Lower leg skin (tissue), 4 donors: ENCODE data around the gene CFAP410. TPM values are rescaled to one million over a fixed set of nuclear protein-coding genes. Genes with fewer than 3 reads are reported as not detected.

Source experiments
- DNase-seq, 2 donors: peaks; one replicate each; pipeline ENCODE4 v3.0.0-alpha.2; 2019; ENCODE audit warnings: low spot score in 2 of 2
- H3K4me3 ChIP-seq: fragments of 200-600 bp; sonication (generic); 2 replicates; pipeline ENCODE4 v1.5.1; 2017; ENCODE audit warnings: mild to moderate bottlenecking, low read depth; ENCODE audit not compliant: poor library complexity, severe bottlenecking
- CTCF ChIP-seq, 3 donors: fragments of 450-650 bp; IDR thresholded peaks; one replicate each; pipeline ENCODE4 v1.5.1; 2016; ENCODE audit warnings: antibody characterized with exemption in 3 of 3, mild to moderate bottlenecking in 3 of 3, moderate library complexity in 2 of 3
- POLR2A ChIP-seq, 2 donors: fragments of 450-650 bp; IDR thresholded peaks; one replicate each; pipeline ENCODE4 v1.6.1; 2016 to 2017; ENCODE audit warnings: antibody characterized with exemption in 2 of 2, mild to moderate bottlenecking in 1 of 2, moderate library complexity in 1 of 2
- WGBS, 2 donors: methylation state at CpG; one replicate each; pipeline ENCODE4 v1.1.5; 2018; 5-methylcytosine and 5-hydroxymethylcytosine counted together
- intact Hi-C: fragments of 100-400 bp; cut with DNase I; formaldehyde crosslinking; loops from one replicate; pipeline ENCODE4 v1.15.0; 2023; ENCODE audit warnings: low total_unique reads
- total RNA-seq, 4 donors: library from RNA; depleted of rRNA; stranded (reverse); fragments of >200 nt; gene quantifications; one replicate each; pipeline ENCODE4 v1.1.0, GENCODE V29; 2016

CFAP410 gene
- total RNA-seq, 4 donors from 2014 or later: 21.3 to 40.1 (median 25.2) TPM

GRCh38 chr21:44360159-44360558, 21.0 kb upstream of the CFAP410 start:
- WGBS, 2 donors: 26 to 35% methylated on average over 8 of the region's 8 CpGs
- H3K4me3 ChIP-seq: no peak overlapping the region
- DNase-seq: no peak

GRCh38 chr21:44359396-44359795, 20.2 kb upstream of the CFAP410 start:
- intact Hi-C loops: no loop called here
- DNase-seq: no peak
- TF ChIP-seq CTCF (IDR thresholded peaks at IDR 0.05) (no peak), POLR2A (IDR thresholded peaks at IDR 0.05) (no peak)
- WGBS, 2 donors: 80 to 81% methylated on average over 8 of the region's 8 CpGs
- H3K4me3 ChIP-seq: no peak overlapping the region

More at GRCh38 chr21:44360159-44360558, 21.0 kb upstream of the CFAP410 start:
- intact Hi-C loops: no loop called here
- no peak for TF ChIP-seq POLR2A (IDR thresholded peaks at IDR 0.05)
- no peak for TF ChIP-seq CTCF (IDR thresholded peaks at IDR 0.05)

GRCh38 chr21:44357064-44357837, 18.1 kb upstream of the CFAP410 start:
- DNase-seq: no peak
- no peak overlapping the region for H3K4me3 ChIP-seq
- intact Hi-C loops: no loop called here
- 75 to 96% methylated on average over 13 to 17 of the region's 21 CpGs for WGBS, 2 donors
- TF ChIP-seq CTCF (IDR thresholded peaks at IDR 0.05) (no peak), POLR2A (IDR thresholded peaks at IDR 0.05) (no peak)

GRCh38 chr21:44356636-44357035, 17.4 kb upstream of the CFAP410 start:
- intact Hi-C loops: no loop called here
- TF ChIP-seq CTCF (IDR thresholded peaks at IDR 0.05) (no peak), POLR2A (IDR thresholded peaks at IDR 0.05) (no peak)
- DNase-seq: no peak
- WGBS, 2 donors: 77 to 84% methylated on average over 6 of the region's 6 CpGs
- H3K4me3 ChIP-seq: no peak overlapping the region

GRCh38 chr21:44356160-44356559, 17.0 kb upstream of the CFAP410 start:
- intact Hi-C loops: no loop called here
- no peak overlapping the region for H3K4me3 ChIP-seq
- DNase-seq: no peak
- WGBS, 2 donors: 87 to 88% methylated on average over 11 of the region's 11 CpGs
- TF ChIP-seq CTCF (IDR thresholded peaks at IDR 0.05) (no peak), POLR2A (IDR thresholded peaks at IDR 0.05) (no peak)
